HG03442 (cell line): Measurements from ENCODE around the gene CHMP6.

Experiments
- ATAC-seq: cut with Tn5 transposase; IDR thresholded peaks from one replicate; pipeline ENCODE4 v1.9.1; 2021; ENCODE audit warnings: mild to moderate bottlenecking, moderate library complexity; ENCODE audit not compliant: unreplicated experiment

The CHMP6 gene

DNA sequence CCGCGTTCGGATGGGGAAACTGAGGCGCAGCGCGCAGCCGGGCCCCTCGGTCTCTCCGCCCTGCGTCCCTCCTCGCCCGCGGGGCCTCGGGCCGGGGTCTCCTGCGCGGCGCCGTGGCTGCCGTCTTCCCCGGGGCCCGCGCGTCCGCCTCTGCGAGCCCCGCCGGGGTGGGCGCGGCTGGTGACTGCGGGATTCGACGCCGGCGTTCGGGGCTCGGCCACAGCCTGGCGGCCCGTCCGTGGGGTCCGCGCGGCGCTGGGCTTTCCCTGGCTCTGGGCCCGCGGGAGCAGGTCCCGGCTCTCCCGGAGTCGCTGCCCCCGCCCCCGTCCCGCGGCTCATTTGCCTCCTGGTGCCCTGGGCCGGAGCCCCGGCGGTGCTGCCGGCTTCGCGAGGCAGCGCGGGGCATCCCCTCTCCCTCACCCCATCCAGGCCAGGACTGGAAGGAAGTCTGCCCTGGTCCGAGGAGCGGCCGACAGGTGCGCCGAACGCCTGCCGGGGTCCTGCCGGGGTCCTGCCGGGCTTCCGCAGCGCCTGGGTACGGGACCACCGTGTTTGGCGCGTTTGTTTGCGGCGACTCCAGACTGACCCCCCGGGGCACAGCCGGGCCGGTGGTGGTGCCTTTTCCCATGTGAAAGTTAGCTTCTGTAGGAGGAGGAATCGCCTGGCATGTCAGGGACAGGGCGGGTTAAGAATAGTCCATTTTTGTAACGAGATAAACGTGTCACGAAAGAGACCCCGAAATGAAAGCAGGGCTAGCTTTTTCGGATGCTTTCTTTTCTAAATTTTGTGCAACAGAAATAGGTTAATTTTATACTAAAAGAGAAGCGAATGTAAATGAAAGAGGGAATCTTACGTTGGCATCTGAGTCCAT lies 671 bp downstream of the CHMP6 start:
- peak; percentile 23 for ATAC-seq

DNA sequence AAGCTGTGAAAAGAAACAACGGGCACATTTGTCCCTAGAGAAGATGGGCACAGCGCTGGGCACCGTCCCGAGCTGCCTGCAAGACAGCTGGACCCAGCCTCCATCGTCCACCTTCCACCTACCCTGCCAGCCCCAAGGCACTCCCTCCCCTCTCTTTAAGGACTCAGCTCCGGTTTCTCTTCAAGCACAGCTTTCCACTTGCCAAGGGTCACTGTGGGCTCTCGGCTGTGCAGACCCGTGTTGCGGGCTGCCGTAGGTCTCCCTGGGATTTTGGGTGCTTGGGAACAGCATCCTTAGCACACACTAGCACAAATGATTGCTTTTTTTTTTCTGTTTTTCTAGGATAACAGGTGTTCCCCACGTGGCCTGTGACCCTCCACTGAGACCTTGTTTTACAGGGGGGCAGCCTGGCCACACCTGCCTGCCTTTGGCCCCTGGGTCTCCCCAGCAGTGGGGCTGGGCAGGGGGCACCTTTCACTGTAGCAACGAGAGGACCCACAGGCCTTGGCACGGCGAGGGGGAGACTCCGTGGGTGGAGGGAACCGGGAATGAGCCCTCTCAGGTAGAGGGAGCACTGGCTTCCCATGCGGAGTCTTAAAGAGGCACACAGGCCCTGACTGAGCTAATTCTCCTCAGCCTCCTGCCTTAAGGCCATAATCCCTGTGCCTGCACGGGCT lies 1.4 kb downstream of the CHMP6 start:
- ATAC-seq: no peak

DNA sequence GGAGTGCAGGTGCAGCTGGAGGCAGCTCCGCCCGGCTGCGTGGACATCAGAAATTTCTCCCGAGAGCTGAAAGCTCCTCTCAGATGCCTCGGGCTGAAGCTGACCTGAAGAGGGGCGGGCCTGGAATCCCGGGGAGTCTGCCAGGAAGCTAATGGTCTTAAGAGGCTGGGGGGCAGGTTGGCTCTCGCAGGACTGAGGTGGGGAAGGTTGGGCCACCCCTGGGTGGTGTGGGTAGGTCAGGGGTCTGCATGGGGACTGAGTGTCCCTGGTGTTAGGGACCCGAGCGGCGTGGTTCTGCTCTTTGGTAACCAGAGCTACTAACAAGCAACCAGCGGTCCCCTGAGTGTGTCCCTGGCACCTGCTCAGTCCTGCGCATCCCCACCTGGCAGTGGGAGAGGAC lies 3.5 kb downstream of the CHMP6 start:
- ATAC-seq: no peak

DNA sequence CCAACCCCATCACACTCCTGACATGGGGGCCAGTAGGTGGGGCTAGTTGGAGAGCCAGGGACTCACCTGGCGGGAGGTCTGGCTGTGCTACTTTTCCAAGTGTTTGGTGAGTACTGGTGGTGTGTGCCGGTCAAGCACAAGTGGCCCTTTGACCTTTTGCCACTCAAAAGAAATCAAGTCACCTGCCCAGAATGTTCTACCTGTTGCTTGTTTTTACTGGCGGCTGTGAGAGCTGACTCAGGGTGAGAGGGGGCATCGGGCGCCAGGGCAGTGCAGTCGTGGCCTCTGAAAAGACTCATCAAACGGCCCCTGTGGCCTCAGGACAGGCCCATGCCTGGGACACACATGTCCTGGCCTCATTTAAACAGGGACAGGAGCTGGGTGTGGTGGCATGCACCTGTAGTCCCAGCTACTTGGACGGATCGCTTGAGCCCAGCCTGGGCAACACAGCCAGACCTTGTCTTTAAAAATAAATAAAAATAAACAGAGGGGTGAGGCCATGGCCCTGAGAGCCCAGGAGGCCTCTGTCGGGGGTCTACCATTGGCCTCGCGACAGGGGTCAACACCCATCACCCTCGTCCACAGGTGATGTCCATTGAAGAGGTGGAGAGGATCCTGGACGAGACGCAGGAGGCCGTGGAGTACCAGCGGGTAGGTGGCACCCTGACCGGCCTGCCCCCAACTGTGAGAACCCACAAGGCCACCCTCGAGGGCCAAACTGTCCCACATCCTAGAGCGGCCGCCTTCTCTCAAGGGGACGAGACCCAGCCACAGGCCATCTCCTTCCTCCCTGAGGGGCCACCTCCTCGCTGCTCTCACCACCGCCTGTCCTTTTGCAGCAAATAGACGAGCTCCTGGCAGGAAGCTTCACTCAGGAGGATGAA lies 5.0 kb downstream of the CHMP6 start:
- ATAC-seq: no peak

DNA sequence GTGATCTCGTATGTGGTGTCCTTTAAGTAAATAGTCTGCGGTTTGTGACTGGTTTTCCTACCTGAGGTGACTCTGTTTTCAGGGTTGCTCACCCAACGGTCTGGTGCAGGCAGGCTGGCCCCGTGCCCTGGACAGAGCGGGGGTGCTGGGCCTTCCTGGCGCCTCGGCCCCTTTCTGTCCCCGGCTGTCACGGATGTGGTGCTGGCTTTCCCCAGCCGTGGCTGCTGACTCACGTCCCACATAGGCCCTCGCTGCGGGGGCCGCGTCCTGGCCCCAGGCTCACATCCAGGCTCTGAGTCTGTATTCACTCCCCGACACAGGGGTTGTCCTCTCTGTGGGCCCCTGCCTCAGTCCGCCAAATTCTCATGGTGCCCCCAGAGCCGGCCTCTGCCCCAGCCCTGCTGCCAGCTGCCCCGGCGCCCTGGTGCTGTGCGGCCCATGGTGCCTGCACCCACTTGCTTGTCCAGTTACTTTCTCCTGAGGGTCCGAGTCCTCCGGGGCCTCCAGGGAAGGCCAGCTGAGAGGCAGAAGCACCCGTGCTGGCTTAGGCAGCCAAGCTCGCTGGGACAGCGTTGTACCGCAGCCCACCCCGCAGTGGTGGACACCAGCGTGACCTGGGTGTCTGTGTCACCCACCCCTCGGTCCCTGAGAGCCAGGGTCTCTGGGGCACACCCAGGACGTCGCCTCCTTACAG lies 5.9 kb downstream of the CHMP6 start:
- no peak for ATAC-seq

DNA sequence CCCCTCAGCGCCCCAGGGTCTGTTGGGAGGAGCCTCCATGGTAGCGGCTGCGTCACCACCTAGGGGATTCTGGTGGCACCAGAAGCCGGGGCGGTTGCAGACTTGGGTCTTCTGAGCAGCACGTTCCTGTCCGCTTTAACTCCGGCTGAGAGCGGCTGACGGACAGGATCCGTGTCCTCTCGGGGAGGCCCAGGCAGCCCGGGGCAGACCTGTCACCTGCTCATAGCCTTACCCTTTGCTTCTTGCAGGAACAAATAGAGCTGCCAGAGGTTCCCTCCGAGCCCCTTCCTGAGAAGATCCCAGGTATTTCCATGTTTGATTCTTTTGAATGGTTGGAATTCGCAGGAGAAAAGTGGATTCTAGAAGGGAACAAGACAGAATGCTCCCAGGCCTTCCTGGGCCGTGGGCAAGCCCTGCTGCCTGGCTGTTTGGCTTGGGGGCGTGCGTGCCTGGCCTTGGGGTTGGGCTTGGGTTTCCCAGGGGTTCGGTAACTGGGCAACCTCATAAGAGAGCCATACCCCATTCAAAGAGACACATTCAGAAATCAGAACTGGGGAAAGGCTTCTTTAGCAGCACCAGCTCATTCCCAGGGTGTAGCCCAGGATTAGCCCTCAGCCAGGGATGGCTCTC lies 6.6 kb downstream of the CHMP6 start:
- no peak for ATAC-seq

DNA sequence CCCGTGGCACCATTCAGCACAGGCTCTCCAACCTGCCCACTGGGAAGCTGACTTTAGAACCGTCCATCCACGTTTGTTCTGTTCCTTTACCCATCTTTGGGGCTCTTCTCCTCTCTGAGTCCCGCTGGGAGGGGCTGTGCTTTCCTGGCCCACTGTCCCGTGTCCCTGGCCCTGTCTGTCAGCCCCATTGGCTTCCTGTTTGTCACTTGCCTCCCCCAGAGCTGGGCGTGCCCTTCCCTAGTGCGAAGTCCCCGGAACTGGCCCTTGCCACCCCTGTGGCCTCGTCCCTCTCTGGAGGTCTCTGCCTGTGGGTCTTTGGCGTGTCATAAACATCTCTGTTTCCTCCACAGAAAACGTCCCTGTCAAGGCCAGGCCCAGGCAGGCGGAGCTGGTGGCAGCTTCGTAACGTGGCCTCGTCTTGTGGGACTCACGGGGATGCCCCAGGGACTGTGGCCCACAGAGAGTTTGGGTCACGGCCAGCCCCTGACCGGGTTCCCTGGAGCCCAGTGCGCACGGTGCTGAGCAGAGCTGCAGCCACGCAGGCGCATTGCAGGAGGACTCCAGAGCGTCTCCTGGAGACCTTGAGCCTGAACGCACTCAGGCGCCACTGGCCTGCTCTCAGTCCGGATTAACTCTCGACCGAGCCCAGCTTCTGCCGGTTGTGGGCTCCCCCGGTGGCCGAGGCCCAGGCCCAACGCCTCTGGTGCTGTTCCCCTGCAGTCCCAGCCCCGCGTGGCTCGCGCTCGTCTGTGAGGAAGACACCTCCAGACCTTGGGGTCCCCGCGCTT lies 7.3 kb downstream of the CHMP6 start:
- ATAC-seq: no peak

DNA sequence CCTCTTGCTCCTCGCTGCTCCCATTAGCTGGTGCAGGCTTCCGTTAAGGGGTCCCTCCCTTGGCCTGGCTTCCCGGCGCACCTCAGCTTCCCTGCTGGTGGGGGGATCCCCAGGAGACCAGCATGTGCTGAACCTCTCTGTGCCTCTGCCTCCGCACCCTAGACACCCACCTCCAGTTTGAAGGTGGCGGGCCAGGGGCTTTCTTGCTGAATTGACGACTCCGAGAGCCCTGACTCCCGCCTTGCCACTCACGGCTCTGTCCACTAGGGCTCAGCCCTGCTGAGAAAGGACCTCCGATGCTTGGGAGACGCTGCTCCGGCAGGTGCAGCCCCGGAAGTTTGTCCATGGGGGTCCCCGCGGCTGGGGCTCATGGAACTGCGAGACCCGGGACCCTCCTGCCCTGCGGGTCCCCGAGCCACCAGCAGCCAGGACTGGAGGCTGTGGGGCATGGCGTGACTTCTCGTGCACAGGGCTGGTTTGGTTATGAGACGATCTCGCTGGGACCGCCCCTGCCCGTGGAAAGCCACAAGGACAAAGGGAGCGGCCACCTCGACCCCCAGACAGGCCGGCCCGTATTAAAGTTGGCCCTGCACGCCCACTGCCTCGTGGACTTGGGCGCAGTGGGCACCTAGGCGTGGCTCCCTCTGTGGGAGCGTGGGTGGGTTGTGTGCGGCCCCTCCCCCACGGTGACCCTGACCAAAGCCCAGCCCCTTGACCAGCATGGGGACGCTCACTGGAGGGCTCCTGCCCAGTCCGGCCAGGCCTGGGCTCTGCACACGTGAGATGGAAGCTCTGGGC lies 8.1 kb downstream of the CHMP6 start:
- ATAC-seq: no peak

DNA sequence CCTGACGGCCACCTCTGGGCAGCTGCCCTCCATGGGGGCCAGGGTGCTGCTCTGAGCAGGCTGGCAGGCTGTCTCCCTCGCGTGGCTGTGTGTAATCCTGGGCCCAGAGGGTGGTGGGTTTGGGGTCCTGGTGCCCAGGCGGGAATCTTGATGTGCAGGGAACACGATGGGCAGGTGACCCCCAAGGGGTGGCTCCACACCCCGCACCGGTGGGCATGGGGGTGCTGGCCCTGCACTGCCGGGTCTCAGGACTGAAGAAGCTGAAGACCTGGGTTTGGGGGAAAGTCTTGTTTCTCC lies 8.6 kb downstream of the CHMP6 start:
- no peak for ATAC-seq

DNA sequence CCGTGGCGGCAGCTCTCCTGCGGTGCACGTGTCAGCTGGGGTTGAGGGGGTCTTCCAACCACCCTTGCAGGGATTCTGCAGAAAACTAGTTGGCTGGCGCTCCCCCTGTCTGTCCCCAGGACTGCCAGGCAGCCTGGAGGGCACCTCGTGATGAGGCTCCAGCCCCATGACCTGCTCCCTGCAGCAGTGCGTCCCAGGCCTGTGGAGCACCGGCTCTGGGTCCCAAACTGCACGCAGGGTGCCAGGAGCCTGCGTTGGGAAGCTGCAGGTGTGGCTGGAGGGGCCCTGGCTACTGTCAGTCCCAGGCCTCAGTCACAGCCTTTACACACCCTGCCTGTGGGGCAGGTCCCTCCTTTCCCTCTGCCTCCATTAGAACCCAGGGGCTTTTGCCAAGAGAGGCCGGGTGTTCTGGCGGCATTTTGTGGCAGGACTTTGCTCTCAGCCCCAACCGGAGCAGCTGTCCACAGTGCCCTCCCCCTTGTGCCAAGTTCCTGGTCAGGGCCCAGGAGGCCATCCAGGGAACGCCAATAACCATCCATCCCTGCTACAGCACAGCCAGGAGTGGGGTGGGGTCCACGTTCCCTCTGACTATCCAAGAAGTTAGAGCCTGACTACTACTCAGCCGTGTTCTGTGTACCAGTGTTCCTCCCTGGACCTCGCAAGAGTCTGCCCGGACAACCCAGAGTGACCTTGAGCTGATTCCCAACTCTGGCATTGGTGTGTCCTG lies 9.2 kb downstream of the CHMP6 start:
- no peak for ATAC-seq

DNA sequence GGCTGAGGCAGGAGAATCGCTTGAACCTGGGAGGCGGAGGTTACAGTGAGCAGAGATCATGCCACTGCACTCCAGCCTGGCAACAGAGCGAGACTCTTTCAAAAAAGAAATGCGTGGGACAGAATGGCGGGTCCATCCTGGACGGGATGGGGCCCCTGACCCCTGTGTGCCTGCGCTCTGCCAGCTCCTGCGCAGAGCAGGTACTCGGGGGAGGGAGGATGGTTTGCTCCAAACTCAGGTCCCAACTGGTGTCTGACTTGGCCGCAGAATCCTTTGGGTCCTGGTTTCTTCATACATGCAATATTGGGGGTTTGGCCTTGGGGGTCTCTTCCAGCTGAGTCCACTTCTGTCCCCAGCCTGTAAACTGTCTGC lies 10.4 kb downstream of the CHMP6 start:
- no peak for ATAC-seq

DNA sequence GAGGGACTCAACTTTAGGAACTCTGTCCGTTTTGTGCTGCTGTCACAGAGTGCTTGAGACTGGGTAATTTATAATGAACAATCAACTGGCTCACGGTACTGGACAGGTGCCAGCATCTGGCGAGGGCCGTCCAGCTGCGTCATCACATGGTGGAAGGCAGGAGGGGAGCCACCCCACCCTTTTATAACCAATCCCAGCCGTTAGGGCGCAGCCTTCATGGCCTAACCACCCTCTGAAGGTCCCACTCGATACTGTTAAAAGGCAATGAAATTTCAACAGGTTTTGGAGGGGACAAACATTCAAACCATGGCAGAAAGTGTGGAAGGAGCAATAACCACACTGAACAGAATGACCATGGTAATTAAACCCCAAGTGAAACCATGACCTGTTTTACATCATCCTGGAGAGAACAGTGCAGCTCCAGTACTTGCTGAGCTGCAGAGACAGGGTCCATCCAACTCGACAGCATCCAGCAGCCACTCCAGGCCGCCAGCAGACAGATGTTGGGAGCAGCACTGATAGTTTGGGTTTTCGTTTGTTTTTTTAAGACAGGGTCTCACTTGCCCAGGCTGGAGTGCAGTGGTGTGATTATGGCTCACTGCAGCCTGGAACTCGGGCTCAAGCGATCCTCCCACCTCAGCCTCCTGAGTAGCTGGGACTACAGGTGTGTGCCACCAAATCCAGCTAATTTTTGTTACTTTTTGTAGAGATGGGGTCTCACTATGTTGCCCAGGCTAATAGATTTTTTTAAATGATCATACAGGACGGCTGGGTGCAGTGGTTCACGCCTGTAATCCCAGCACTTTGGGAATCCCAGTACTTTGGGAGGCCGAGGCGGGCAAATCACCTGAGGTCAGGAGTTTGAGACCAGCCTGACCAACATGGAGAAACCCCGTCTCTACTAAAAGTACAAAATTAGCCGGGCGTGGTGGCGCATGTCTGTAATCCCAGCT lies 11.0 kb downstream of the CHMP6 start:
- ATAC-seq: no peak

DNA sequence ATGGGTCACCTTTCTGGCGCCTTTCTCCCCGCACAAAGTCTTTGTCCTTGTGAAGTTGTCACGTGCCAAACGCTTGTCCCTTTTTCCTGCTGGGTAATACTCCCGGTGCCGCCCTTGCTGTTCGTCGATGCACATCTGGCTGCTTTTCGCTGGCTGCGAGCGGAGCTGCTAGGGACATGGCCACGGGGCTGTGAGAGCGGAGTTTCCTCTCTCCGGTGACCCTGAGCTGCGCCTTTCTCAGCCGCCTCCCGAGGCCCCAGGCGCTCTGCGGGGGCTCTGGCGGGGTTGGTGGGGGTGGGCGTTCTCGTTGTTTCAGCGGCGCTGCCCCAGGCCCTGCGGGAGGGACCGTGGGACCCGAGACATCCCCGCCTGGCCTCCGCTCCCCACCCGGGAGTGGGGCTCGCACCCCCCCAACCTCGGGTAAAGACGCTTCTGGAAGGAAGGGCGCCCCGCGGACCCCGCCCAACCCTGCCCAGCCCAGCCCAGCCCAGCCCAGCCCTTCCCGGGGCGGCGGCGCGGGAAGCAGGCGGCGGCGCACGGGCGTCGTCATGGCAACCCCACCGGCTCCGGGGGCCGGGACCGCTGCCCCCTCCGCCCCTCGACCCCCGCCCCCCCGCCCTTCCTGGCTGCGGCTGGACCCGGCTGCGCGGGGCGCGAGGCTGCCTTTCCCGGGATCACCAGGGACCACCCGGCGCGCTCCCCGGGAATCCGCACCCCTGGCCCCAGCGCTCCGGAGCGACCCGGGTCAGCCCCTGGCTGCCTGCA lies 12.3 kb downstream of the CHMP6 start:
- ATAC-seq: no peak

DNA sequence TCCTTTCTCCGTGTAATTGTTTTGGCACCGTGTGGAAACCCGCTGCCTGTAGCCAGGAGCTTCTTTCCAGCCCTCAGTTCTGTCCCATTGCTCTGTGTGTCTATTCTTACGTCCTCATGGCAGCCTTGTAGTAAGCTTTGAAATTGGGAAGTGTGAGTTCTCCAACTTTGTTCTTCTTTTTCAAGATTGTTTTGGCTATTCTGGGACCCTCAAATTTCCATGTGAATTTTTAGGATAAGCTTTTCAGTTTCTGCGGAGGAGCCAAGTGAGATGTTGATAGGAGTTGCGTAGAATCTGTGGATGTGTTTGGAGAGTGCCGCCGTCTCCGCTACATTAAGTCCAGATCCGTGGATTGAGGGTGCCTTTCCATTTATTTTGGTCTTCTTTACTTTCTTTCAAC lies 15.2 kb downstream of the CHMP6 start:
- no peak for ATAC-seq

DNA sequence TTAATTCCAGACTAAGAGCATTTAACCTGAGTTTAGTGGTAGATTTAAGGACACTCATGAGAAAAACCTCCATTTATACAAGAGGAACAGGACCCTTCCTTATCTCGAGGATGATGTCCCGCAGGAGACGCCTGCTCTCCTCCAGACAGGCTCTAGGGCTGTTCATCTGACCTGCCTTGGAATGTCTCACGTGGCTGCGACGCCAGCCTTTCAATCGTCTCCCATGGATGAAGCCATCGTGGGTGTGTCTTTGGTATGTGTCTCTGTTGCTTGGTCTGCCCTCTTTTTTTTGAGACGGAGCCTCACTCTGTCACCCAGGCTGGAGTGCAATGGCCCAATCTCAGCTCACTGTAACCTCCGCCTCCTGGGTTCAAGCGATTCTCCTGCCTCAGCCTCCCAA lies 16.5 kb downstream of the CHMP6 start:
- ATAC-seq: no peak

DNA sequence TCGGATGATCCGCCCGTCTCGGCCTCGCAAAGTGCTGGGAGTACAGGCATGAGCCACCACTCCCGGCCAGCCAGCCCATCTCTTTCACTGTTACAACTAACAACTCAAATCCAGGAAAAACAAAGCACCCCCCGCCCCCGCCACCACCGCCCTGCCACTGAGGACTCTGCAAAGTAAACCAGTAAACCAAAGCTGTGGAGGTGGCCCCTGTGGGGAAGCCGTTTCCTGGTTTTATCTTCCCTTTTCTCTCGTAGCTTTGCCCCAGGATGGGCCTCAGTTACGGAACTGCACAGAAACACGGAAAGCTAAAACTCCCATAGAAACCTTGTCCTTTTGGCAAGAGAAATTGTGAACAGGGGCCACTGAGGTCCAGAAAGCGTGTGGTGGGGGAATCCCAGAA lies 17.5 kb downstream of the CHMP6 start:
- ATAC-seq: no peak

DNA sequence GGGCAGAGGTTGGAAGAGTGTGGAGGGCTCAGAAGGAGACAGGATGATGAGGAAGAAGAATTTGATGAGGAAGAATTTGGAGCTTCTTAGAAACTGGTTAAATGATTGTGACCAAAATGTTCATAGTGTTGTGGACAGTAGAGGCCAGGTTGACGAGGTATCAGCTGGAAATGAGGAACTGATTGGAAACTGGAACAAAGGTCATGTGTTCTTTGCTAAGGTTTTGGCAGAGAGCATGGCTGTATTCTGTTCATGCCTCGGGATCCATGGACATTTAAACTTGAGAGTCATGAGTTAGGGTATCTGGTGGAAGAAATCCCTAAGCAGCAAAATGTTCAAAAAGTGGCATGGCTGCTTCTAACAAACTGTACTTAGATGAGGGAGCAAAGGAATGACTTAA lies 19.3 kb downstream of the CHMP6 start:
- ATAC-seq: no peak
